GM19025 (cell line): ENCODE measurements around the gene KCNQ5.

Experiments used
- ATAC-seq: cut with Tn5 transposase; IDR thresholded peaks from one replicate; pipeline ENCODE4 v1.9.1; 2021; ENCODE audit warnings: mild to moderate bottlenecking, low read depth, moderate library complexity; ENCODE audit not compliant: unreplicated experiment

KCNQ5 gene

GRCh38 chr6:72639920-72640614 is 18.2 kb downstream of the KCNQ5 start:
- no peak for ATAC-seq

- ATAC-seq: no peak
Measured at GRCh38 chr6:72640615-72640930, 18.7 kb downstream of the KCNQ5 start.

GRCh38 chr6:72642435-72642834 is 20.6 kb downstream of the KCNQ5 start:
- ATAC-seq: no peak

DNA sequence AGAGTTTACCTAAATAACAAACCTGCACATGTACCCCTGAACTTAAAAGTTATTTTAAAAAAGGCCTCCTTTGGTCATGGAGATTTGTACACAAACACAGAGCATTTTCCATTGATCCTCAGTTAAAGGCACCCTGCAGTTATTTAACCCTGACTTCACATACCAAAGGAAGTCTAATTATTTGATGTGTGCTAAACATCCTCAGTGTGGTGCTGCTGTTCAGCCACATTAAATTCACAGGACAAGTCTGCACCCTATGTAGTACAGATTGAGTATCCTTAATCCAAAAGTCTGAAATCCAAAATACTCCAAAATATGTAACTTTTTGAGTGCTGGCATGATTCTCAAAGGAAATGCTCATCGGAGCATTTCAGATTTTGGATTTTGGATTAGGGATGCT is 21.4 kb downstream of the KCNQ5 start:
- no peak for ATAC-seq

- ATAC-seq: no peak
Measured at GRCh38 chr6:72646604-72647485, 25.0 kb downstream of the KCNQ5 start.

DNA sequence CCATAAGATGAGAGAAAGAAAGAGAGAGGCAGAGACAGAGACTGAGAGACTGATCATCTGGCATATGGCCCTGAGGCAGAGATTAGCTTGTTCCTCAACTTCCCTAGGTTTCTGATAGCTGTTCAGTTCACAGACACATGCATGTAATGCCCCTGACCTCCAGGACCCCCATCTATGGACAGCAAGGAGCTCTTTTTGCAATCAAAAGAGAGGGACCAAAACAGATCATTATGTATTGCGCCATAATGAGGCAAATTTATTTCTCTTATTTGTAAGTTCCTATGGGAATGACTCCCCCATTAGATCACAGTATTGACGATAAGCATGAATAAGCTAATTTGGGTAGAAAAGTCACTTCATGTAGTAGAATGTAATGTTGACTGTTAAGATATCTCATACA is 25.6 kb downstream of the KCNQ5 start:
- no peak for ATAC-seq

GRCh38 chr6:72649032-72649984 is 27.4 kb downstream of the KCNQ5 start:
- peak; percentile 46 for ATAC-seq

- ATAC-seq: no peak
Measured at GRCh38 chr6:72650081-72650745, 28.3 kb downstream of the KCNQ5 start.

GRCh38 chr6:72651174-72651573 is 29.3 kb downstream of the KCNQ5 start:
- no peak for ATAC-seq

DNA sequence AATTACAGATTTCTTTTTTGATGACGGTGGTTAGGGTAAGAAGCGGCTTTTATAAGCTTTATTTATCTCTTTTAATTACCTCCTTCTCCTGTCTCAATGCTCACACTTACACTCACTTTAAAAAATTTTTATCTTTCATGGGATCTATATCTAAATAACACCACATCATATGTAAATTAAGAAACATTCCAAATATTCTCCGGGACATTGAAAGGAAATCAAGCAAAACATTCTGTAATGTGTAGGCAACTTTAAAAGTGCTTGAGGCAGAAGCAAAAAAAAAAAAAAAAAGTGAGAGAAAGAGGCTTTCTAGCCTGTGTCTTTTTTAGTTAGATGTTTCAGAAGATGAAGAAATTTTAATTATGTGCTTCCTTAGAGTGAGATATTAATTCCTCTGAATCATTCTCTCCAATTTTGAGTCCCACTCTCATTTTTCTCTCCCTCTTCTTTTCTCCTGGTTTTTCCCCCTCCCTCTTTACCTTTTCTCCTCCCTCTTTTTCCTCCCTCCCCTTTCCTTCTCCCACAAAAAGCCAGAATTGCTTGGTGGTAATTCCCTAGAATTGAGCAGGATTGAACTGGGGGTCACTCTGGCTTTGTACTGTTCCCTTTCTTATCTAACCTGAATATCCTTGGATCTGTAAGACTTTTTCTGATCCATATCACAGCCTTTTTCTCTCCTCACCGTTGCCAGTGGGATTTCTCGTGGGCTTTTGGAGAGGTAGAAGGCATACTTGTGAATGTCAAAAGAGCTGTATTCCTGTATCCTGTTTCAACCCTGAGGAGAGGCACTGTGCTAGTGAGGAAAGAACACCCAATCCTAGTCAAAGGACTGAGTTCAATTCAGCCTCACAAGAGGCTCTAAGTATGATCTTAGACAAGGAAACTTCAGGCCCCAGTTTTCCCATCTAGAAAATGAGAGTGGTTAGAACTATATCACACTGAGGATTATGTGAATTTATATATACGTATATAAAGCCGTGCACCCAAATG is 30.4 kb downstream of the KCNQ5 start:
- no peak for ATAC-seq

GRCh38 chr6:72653026-72653425 is 31.2 kb downstream of the KCNQ5 start:
- no peak for ATAC-seq

DNA sequence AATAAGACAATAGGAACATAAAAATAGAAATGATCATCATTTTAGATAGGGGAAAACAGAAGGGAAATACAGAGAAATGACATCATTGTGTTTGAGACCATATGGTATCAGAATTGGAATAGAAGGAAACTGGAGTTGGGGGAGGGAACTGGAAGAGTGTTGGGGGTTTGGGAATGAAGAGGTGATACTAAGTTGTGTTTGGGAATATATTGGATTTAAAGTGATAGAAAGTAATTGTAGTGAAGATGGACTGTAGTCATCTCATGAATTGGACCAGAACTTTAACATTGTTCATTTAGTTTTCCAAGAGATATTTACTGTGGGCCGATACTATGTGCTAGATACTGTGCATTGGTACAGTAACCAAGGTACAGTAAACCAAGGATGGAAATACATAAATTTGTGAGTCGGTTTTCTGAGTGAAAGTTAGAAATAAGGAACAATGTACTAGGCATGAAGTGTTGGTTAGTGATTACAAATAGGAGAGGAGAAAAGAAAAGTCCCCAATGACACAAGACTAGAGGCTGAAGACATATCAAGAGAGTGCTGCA is 32.3 kb downstream of the KCNQ5 start:
- peak; percentile 70 for ATAC-seq

- no peak for ATAC-seq
Measured at GRCh38 chr6:72657407-72658197, 35.7 kb downstream of the KCNQ5 start.

GRCh38 chr6:72659754-72660153 is 37.9 kb downstream of the KCNQ5 start:
- ATAC-seq: no peak

DNA sequence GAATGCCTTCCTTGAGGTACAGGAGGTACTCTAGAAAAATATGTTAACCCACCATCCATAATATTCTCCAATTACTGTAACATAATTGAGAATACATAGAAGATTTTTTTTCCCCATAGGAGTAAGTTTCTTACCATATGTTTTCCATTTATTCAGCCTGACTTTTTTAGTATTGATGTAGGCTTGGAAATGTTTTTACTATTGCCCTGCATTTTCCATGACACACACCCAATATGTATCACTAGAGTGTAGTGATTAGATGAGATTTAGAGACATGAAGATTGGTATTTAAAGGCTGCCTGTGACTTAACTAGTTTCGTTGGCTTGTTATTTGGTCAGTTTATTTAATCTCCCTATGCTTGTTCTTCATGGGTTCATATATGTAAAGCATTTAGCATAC is 39.5 kb downstream of the KCNQ5 start:
- no peak for ATAC-seq

DNA sequence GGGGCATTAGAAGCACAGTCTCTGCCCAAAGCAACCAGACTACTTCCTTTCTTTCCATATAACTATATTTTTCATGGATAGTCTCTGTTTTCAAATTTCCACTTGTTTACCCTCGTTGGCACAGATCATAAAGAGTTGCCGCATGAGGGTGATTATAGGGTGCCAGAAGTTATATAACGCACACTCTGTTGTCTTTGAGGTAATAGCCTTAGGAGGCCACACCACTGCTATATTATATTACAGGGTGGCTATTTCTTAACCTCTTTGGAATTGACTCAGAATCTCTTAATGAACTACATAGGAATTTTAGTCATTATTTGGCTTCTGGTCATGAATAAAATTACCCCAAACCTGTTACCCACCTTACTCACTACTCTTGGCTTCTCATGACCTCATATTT is 43.7 kb downstream of the KCNQ5 start:
- ATAC-seq: no peak

DNA sequence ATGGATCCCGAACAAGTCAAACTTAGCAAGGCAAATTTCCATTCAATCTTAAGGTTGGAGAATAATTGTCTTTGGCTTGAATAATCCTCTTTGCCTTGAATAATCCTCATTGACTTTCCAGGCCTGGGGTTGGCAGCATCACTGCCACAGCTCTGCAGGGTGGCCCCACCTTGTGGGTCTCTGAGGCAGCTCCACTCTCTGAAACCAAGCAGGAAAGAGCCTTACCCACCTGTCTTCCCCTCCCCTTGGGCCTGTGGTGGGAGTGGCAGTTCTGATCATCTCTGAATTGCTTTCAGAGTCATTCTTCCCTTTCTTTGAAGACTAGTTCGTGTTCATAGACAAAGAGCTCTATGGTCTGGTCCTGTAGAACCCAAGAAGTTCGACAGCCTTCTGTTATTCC is 47.5 kb downstream of the KCNQ5 start:
- no peak for ATAC-seq

DNA sequence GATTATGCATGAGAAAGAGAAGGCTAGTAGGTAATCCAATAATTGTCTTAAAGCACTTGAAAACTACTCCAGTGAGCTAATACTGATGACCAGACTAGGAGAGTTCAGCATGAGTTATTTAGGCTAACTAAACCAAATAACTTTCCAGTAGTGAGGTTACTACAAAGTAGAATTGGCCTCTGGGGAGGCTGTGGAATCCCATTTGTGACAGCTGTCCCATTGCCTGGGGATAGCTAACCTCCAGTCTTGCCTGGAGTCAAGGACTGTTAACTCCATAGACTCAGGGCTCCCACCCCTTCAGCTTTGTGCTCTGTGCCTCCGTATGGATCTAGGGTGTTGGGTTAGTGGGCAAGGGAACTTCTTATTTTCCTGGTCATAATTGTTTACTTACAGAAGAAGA is 51.0 kb downstream of the KCNQ5 start:
- no peak for ATAC-seq
